Right lobe of liver (tissue), 6 donors: ENCODE results near the gene MSL1. TPM values are rescaled to one million over a fixed set of nuclear protein-coding genes. Genes with fewer than 3 reads are reported as not detected.

ENCODE experiments used
- ATAC-seq, 4 donors: fragments of 200-7000 bp; cut with Tn5 transposase; one replicate each; pipeline ENCODE4 v1.9.1; 2020; ENCODE audit warnings: mild to moderate bottlenecking in 4 of 4, moderate library complexity in 4 of 4
- DNase-seq, 3 donors: peaks; one replicate each; pipeline ENCODE4 v3.0.0-alpha.2; 2020
- H3K27ac ChIP-seq, 3 donors: fragments of 200-600 bp; one replicate each; pipeline ENCODE4 v1.8.0; 2022
- H3K27me3 ChIP-seq, 2 donors: fragments of 200-600 bp; one replicate each; pipeline ENCODE4 v1.8.0; 2022
- H3K36me3 ChIP-seq, 4 donors: fragments of 200-600 bp; sonication (generic) in 1 of 4; one replicate each; pipeline versions ENCODE4 v1.5.1 to v1.8.0; 2017 to 2022; ENCODE audit warnings: control low read depth in 1 of 4
- H3K4me1 ChIP-seq, 4 donors: fragments of 200-600 bp; sonication (generic) in 1 of 4; one replicate each; pipeline versions ENCODE4 v1.5.1 to v1.8.0; 2017 to 2022; ENCODE audit warnings: control low read depth in 1 of 4
- H3K4me3 ChIP-seq, 3 donors: fragments of 200-600 bp; one replicate each; pipeline ENCODE4 v1.8.0; 2022
- H3K9me3 ChIP-seq, 4 donors: fragments of 200-600 bp; sonication (generic) in 1 of 4; one replicate each; pipeline versions ENCODE4 v1.5.1 to v1.8.0; 2017 to 2022; ENCODE audit warnings: control low read depth in 1 of 4
- CTCF ChIP-seq, 4 donors: fragments of 200-600 bp in 3 of 4; fragments of 450-650 bp in 1 of 4; IDR thresholded peaks; one replicate each; pipeline versions ENCODE4 v1.5.1 to v1.8.0; 2016 to 2022; ENCODE audit warnings: antibody characterized with exemption in 4 of 4, mild to moderate bottlenecking in 2 of 4
- POLR2A ChIP-seq: fragments of 450-650 bp; IDR thresholded peaks from one replicate; pipeline ENCODE4 v1.6.1; 2017; ENCODE audit warnings: antibody characterized with exemption, mild to moderate bottlenecking
- WGBS: methylation state at CpG from one replicate; pipeline ENCODE4 v1.1.6; 2018; ENCODE audit warnings: low coverage, low lambda C conversion rate; ENCODE audit not compliant: insufficient coverage; ENCODE audit errors: missing lambda C conversion rate; 5-methylcytosine and 5-hydroxymethylcytosine counted together
- intact Hi-C, 2 donors: fragments of 100-400 bp; cut with DNase I; formaldehyde crosslinking; loops; one replicate each; pipeline versions ENCODE4 v1.11.2 to v1.14.1; 2022
- total RNA-seq, 6 experiments: library from RNA; depleted of rRNA in 2 of 6; stranded (reverse); fragments of >200 nt in 2 of 6; fragmentation: NEBNext Ultra II Directional in 3 of 6; extraction: Animal tissue kit (Norgen Biotek cat#: 25700) in 3 of 6; gene quantifications; one replicate each; pipeline versions ENCODE4 v1.1.0 to v1.2.4, GENCODE V29; 2016 to 2023
- donor health status: DM: no; HTN: yes; CAD: no.
- donor health status: DM: no; HTN: no; CAD: no.
- donor health status: DM: no; HTN: no; CAD: no.
- donor health status: DM: no; HTN: yes; CAD: no.
- donor health status: DM: no; HTN: yes; CAD: no.

MSL1 gene
- total RNA-seq, 6 experiments from 2014 or later: 31.1 to 43.8 (median 36.0) TPM

DNA sequence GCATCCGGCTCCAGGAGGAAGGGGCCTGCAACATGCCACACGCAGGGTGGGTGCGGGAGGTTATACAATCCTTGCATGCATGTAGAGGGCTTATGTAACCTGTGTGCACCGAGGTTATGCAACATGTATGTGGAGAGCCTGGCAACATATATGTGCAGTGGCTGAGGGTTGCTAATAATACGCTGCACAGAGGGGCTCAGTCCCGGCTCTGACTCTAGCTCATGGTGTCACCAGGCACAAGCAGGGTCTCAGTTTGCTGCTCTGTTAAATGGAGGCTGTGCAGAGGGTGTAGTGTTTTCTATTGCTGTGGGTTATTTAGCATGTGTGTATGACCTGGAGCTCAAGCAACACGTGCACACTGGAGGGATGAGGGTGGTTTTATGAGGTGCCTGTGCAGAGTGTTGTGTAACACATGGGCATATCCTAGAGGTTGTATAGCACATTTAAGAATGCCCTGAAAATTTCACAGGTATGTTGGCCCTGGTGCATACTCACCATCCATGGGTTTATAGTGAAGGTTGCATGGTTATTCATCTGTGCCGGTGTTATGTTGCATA, 45.8 kb upstream of the MSL1 start:
- TF ChIP-seq POLR2A (no peak), CTCF (IDR thresholded peaks at IDR 0.05) (no peak)
- Histone ChIP-seq H3K27me3 (no peaks in the 10 kb centered on the region), H3K4me1 (peaks cover 2 to 37% (median 22%) of the 10 kb centered on the region in 4 donors), H3K27ac (peak overlapping the region in 1 of 3 donors; percentile 16), H3K4me3 (no peak overlapping the region), H3K9me3 (no peaks in the 10 kb centered on the region), H3K36me3 (no peaks in the 10 kb centered on the region)
- ATAC-seq: no peak
- no peak for DNase-seq
- intact Hi-C loops: loop anchor here in 1 of 2 donors (10.0 kb wide), 1 partner anchor 61 kb away; the partner anchor contains the start of gene CSF3
- 75% methylated on average over 2 of the region's 8 CpGs for WGBS

DNA sequence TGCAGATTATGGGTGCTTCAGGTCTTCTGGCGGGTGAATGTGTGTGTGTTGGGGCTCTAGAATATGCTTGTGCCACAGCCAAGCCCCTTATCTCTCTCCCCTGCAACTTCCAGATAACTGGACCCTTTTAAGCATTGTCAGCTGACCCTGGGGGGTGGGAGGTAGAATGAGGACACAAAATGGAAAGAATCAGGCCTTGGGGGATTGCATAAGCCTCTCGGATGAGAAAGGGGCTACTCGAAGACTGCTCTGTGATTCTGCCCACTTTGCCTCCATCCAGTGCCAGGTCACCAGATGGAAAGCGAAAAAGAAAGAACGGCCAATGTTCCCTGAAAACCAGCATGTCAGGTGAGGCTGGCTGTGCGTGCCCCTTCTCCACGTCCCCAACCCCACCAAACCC, 45.2 kb upstream of the MSL1 start:
- Histone ChIP-seq H3K27me3 (no peaks in the 10 kb centered on the region), H3K9me3 (no peaks in the 10 kb centered on the region), H3K27ac (no peak overlapping the region), H3K4me3 (no peak overlapping the region), H3K36me3 (no peaks in the 10 kb centered on the region), H3K4me1 (peaks cover 2 to 31% (median 18%) of the 10 kb centered on the region in 4 donors)
- 75% methylated on average over 2 of the region's 7 CpGs for WGBS
- ATAC-seq (no peak), DNase-seq (no peak)
- intact Hi-C loops: loop anchor here in 1 of 2 donors (10.0 kb wide), 1 partner anchor 62 kb away; the partner anchor contains the start of gene CSF3
- no peak for TF ChIP-seq CTCF (IDR thresholded peaks at IDR 0.05)

DNA sequence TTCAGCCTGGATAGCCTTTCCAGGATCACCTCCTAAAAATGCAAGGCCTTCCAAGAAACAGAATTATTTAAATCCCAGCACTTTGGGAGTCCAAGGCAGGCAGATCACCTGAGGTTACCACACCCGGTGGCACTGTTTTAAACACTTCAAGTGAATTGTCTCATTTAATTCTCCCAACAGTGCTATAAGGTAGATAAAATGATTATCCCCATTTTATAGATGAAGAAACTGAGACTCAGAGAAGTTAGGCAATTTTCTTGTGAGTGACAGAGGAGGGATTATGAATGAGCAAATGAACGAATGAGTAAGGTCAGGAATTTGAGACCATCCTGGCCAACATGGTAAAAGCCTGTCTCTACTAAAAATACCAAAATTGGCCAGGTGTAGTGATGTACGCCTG, 42.2 kb upstream of the MSL1 start:
- Histone ChIP-seq H3K4me1 (peaks cover 0 to 18% (median 8%) of the 10 kb centered on the region in 4 donors), H3K9me3 (no peaks in the 10 kb centered on the region), H3K4me3 (no peak overlapping the region), H3K27me3 (no peaks in the 10 kb centered on the region), H3K27ac (no peak overlapping the region), H3K36me3 (no peaks in the 10 kb centered on the region)
- TF ChIP-seq CTCF (IDR thresholded peaks at IDR 0.05): no peak
- TF ChIP-seq POLR2A: no peak
- DNase-seq: no peak
- intact Hi-C loops: loop anchor here in 1 of 2 donors (10.0 kb wide), 1 partner anchor 65 kb away; the partner anchor contains the start of gene CSF3
- no peak for ATAC-seq
- 83% methylated on average over 3 of the region's 3 CpGs for WGBS

- WGBS: 92% methylated on average over 11 of the region's 14 CpGs
- peaks cover 0 to 16% (median 0%) of the 10 kb centered on the region in 4 donors for H3K36me3 ChIP-seq
- H3K4me3 ChIP-seq: no peak overlapping the region
- DNase-seq (no peak), ATAC-seq (no peak)
- H3K4me1 ChIP-seq: no peaks in the 10 kb centered on the region
- intact Hi-C loops: loop anchor here in 1 of 2 donors (10.0 kb wide), 1 partner anchor 70 kb away; the partner anchor contains the start of gene CSF3
- H3K27me3 ChIP-seq: no peaks in the 10 kb centered on the region
- TF ChIP-seq POLR2A (no peak), CTCF (IDR thresholded peaks at IDR 0.05) (no peak)
- no peak overlapping the region for H3K27ac ChIP-seq
- no peaks in the 10 kb centered on the region for H3K9me3 ChIP-seq
Measured at GRCh38 chr17:40084477-40084876, 37.3 kb upstream of the MSL1 start.
